ENCODE data around the gene KLHL28. TPM values are rescaled to one million over a fixed set of nuclear protein-coding genes. Genes with fewer than 3 reads are reported as not detected.

KLHL28 gene
- total and polyA plus RNA-seq, 10 of the 15 experiments (the other 5 are each of a cell fraction or from before 2014, with no cell fraction given) = 2.7 to 9.8 (median 6.2) TPM

DNA sequence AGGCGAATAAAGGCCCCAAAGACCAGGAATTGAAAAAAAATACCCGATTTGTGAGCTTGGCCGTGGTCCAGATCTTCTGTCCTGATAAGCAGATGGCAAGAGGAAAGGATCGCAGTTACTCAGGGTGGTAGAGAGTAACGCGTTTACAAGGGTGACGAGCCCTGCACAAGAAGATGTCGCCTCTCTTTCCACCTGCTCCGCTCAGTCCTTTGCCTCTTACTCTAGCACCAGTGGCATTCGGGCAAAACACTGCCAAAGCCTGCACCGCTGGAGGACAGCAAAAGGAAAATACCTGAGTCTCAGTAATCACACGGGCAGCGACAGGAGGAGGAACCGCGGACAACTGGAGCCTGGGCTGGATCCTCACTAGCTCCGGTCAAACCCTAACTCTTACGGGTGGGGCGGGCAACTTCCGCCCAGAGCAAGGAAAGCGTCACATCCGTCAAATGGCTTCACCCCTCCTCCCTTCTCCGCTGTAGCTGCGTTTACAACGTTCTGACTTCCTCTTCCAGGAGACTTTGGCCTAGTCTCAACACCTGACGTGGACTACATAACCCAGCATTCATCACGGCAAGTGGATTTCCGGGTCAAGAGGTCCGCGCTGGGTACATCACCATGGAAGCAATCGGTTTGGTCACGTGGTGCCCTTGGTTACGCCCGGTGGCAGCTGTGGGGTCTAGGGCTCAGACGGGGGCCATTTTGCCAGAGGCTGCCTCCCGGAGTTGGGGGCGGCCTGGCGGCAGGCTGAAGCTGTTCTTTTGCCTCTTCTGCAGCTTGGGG, at the start of gene KLHL28, which contains the start of gene TOGARAM1 (continued):
- no peak for TF ChIP-seq ZNF274 (IDR thresholded peaks at IDR 0.05; ENCODE audit: insufficient read depth, insufficient read length)

- Histone ChIP-seq H4K20me1 (ENCODE audit: control insufficient read depth, insufficient read depth) (no peaks in the 10 kb centered on the region), H3K79me2 (ENCODE audit: control insufficient read depth, insufficient read depth, low read length) (no peaks in the 10 kb centered on the region), H3K36me3 (ENCODE audit: control insufficient read depth in 2 of 2, insufficient read depth in 2 of 2, low read length in 1 of 2) (0 out of 4 replicates have a peak, but pooled peaks cover 0 to 3% of the 10 kb centered on the region in 2 experiments), H3K4me3 (no peak overlapping the region), H3K27ac (ENCODE audit: control insufficient read depth, insufficient read depth) (no peak overlapping the region), H3K4me1 (ENCODE audit: control insufficient read depth, insufficient read depth, low read length) (no peaks in the 10 kb centered on the region), H3K9me3 (replicated peaks; ENCODE audit: control insufficient read depth, insufficient read depth, low read length) (no peaks in the 10 kb centered on the region), H3K27me3 (replicated peaks in 1 of 2; ENCODE audit: control insufficient read depth in 2 of 2, insufficient read depth in 2 of 2, low read length in 1 of 2) (no peaks in the 10 kb centered on the region), H3K4me2 (ENCODE audit: control insufficient read depth, insufficient read depth) (no peak overlapping the region), H3K9ac (ENCODE audit: control insufficient read depth, insufficient read depth, low read length) (no peak overlapping the region), H2AFZ (ENCODE audit: control insufficient read depth, low read depth, low read length) (no peak overlapping the region)
- in situ Hi-C loops (cut with MboI) = no loop called here
- ChIA-PET CTCF (no interaction called here), SMC1A (ENCODE audit: uncharacterized antibody, unreplicated experiment) (interaction anchor here (0.7 to 1.0 kb wide), 3 partner anchors 22 to 208 kb away, joined by 3 read pairs; partner anchors contain the start of genes KLHL28 and TOGARAM1), POLR2A (no interaction called here), RAD21 (ENCODE audit: unreplicated experiment) (no interaction called here)
- no TSS peak for BruUV-seq (replicated peaks)
- FAIRE-seq = no peak
- DNase-seq (ENCODE audit: low read depth, low spot score) = no peak
- no peak for ATAC-seq
- intact Hi-C loops (cut with micrococcal nuclease; ENCODE audit: unreplicated experiment) = no loop called here
- WGBS (ENCODE audit: insufficient coverage, insufficient replicate concordance, low lambda C conversion rate, missing lambda C conversion rate) = 95% methylated on average over 2 of the region's 2 CpGs
- TF ChIP-seq TCF3 (IDR thresholded peaks at IDR 0.05; ENCODE audit: borderline replicate concordance, insufficient read depth, low read depth, low read length) (no peak), NR2F1 (conservative IDR thresholded peaks at IDR 0.05) (no peak), EZH2 (IDR thresholded peaks at IDR 0.05; ENCODE audit: borderline replicate concordance, control insufficient read depth, low read depth, low read length) (no peak)
These were observed 42.2 kb upstream of the KLHL28 start for GRCh38 chr14:45003924-45004323.

GRCh38 chr14:44995770-44996294, 34.1 kb upstream of the KLHL28 start:
- no peaks in the 10 kb centered on the region for H3K27me3 ChIP-seq (replicated peaks in 1 of 2; ENCODE audit: control insufficient read depth in 2 of 2, insufficient read depth in 2 of 2, low read length in 1 of 2)
- H3K4me3 ChIP-seq = no peak overlapping the region
- ChIA-PET RAD21 (ENCODE audit: unreplicated experiment) (no interaction called here), SMC1A (ENCODE audit: uncharacterized antibody, unreplicated experiment) (no interaction called here), POLR2A (no interaction called here), CTCF (no interaction called here)
- H4K20me1 ChIP-seq (ENCODE audit: control insufficient read depth, insufficient read depth) = no peaks in the 10 kb centered on the region
- H3K9ac ChIP-seq (ENCODE audit: control insufficient read depth, insufficient read depth, low read length) = no peak overlapping the region
- FAIRE-seq = no peak
- intact Hi-C loops (cut with micrococcal nuclease; ENCODE audit: unreplicated experiment) (no loop called here), in situ Hi-C loops (cut with MboI) (no loop called here)
- H3K79me2 ChIP-seq (ENCODE audit: control insufficient read depth, insufficient read depth, low read length) = no peaks in the 10 kb centered on the region; the same call in 1 of the 2 replicates
- no peak overlapping the region for H3K4me2 ChIP-seq (ENCODE audit: control insufficient read depth, insufficient read depth)
- no peak for DNase-seq (ENCODE audit: low read depth, low spot score)
- no TSS peak for BruUV-seq (replicated peaks)
- no peak for ATAC-seq
- H3K36me3 ChIP-seq (ENCODE audit: control insufficient read depth in 2 of 2, insufficient read depth in 2 of 2, low read length in 1 of 2) = peaks cover 2 to 4% of the 10 kb centered on the region in 2 experiments; a peak in 3 of 4 replicates
- no peak overlapping the region for H3K27ac ChIP-seq (ENCODE audit: control insufficient read depth, insufficient read depth)
- WGBS (ENCODE audit: insufficient coverage, insufficient replicate concordance, low lambda C conversion rate, missing lambda C conversion rate) = 71% methylated on average over 4 of the region's 4 CpGs
- H3K9me3 ChIP-seq (replicated peaks; ENCODE audit: control insufficient read depth, insufficient read depth, low read length) = peaks cover 3% of the 10 kb centered on the region; the same call in 1 of the 3 replicates
- no peaks in the 10 kb centered on the region for H3K4me1 ChIP-seq (ENCODE audit: control insufficient read depth, insufficient read depth, low read length)
- no peak overlapping the region for H2AFZ ChIP-seq (ENCODE audit: control insufficient read depth, low read depth, low read length)
- TF ChIP-seq, protein P1, sequence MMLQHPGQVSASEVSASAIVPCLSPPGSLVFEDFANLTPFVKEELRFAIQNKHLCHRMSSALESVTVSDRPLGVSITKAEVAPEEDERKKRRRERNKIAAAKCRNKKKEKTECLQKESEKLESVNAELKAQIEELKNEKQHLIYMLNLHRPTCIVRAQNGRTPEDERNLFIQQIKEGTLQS (IDR thresholded peaks at IDR 0.05; ENCODE audit: borderline replicate concordance, extremely low read depth, low read depth, low read length) = no peak
- no peak for TF ChIP-seq MEF2B (IDR thresholded peaks at IDR 0.05; ENCODE audit: partially characterized antibody, poor library complexity, severe bottlenecking)
- TF ChIP-seq ZNF24 (IDR thresholded peaks at IDR 0.05) = no peak
- TF ChIP-seq ZBTB11 (CRISPR knock-in tag; IDR thresholded peaks at IDR 0.05) = no peak
- TF ChIP-seq CREB1 (IDR thresholded peaks at IDR 0.05; ENCODE audit: low read depth) = no peak
- no peak for TF ChIP-seq POLR2AphosphoS2 (IDR thresholded peaks at IDR 0.05; ENCODE audit: low read depth, low read length)

Data from GM12878 (cell line).